AG08396 (cell line): ENCODE data around the gene RIPPLY3.

Experiments
- DNase-seq: peaks from one replicate; pipeline ENCODE4 v3.0.0; 2012; ENCODE audit warnings: low spot score, mixed read lengths

RIPPLY3 gene

DNA sequence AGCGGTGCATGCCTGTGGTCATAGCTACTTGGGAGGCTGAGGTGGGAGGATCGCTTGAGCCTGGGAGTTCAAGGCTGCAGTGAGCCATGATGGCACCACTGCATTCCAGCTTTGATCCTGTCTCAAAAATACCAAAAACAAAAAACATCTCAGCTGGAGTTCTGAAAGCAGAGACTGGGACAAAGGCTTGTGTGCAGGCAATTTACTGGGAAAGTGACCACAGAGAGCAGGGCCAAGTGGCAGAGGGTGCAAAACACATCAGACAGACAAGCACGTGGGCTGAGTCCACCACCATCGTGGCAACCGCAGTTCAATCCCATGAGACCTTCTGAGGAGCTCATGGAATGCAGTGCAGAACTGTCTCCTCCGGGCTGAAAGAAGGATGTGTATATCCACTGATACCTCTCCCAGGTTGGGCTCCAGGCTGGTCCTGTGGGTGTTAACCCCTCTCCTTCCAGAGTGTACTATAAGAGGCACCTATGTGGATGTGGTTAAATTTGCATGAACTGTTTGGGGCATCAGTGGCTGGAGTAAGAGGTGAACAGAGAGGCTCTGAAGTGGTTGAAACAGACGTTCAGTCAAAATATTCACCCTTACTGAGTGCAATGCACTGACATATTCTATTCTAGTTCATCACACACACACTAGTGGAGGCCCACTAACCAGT is 55.6 kb downstream of the RIPPLY3 start:
- DNase-seq, result no peak

DNA sequence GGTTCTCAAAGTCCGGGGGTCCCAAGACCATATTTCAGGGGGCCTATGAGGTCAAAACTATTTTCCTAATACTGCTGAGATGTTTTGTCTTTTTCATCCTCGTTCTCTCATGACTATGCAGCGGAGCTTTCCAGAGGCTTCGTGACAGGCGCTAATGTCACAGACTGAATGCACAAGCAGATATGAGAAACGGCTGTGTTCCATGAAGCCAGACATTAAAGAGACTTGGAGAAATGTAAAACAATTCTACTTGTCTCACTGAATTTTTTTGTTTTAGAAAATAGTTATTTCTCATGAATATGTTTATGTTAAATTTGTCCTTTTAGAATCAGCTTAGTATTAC is 56.1 kb downstream of the RIPPLY3 start:
- no peak for DNase-seq

DNA sequence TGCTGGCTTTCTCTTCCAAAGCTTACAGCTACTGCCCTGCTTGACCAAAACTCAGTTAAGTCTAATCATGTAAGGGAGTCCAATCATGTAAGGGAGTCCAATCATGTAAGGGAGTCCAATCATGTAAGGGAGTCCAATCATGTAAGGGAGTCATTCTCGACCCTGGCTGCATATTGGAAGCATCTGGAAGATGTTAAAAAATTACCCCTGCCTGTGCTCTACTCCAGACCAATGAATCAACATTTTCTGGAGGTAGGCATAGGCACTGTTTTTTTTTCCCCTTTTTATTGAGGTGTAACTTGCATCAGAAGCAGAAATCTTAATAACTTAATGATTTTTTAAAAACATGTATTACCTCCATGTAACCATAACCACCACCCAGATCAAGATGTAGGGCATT is 56.9 kb downstream of the RIPPLY3 start:
- DNase-seq, result no peak

GRCh38 chr21:37064841-37065240 is 58.3 kb downstream of the RIPPLY3 start:
- DNase-seq, result no peak

DNA sequence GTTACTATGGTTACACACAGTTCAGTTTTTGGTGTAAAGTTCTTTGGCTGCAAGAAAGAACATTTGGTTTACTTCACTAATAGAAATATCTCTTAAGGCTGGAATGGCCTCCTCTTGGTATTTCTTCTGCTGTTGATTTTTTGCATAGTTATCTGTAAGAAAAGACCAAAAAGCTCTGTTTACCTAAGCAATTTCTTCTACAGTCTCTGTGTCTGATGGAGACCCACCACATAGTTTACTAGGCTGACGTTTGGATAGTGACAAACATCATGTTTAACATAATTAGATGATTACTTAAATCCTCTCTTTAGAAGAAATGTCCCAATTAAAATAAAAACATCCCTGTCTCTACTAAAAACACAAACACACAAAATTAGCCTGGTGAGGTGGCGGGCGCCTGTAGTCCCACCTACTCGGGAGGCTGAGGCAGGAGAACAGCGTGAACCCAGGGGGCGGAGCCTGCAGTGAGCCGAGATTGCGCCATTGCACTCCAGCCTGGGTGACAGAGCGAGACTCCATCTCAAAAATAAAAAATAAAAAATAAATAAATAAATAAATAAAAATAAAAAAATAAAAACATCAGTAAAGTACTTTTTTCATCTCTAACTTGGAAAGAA is 59.2 kb downstream of the RIPPLY3 start:
- DNase-seq, result no peak
